GM19455 (cell line): ENCODE results near the gene COL27A1.

Source experiments
- ATAC-seq: cut with Tn5 transposase; IDR thresholded peaks from one replicate; pipeline ENCODE4 v1.9.1; 2021; ENCODE audit not compliant: unreplicated experiment

COL27A1 gene

DNA sequence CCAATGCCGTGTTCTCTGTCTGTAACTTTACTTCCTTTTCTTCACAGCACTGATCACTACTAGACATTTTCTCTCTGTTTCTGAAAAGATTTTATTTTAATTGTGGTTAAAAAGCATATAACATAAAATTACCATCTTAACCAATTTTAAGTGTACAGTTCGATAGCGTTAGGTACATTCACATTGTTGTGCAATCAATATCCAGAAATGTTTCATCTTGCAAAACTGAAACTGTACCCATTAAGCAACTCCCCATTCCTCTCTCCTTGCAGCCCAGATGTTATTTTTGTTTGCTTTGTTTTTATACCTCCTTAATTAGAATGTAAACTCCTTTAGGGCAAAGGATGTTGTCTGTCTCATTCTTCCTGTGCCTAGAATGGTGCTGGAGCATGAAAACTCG, 47.5 kb downstream of the COL27A1 start:
- ATAC-seq: no peak

- no peak for ATAC-seq
These were observed 48.2 kb downstream of the COL27A1 start for GRCh38 chr9:114203410-114204140.

DNA sequence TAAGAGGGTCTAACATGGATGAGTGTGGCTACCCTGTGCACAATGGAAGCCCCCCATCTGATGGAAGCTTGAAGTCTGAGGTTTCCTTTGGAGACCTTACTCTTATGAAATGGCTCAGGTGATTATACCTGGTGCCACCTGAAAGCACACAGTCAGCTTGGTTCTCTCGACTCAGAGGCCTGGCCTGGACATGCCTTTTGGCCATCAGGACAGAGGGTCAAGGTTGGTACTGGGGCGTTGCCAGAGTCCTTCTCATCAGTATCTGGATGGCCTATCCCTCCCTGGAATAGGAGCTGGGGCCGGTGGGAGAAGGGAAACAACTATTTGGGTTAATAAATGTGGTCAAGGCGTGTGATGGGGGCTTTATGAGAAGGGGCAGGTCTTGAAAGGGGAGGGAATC, 48.9 kb downstream of the COL27A1 start:
- ATAC-seq: no peak

GRCh38 chr9:114205171-114206015, 50.1 kb downstream of the COL27A1 start:
- ATAC-seq: no peak

DNA sequence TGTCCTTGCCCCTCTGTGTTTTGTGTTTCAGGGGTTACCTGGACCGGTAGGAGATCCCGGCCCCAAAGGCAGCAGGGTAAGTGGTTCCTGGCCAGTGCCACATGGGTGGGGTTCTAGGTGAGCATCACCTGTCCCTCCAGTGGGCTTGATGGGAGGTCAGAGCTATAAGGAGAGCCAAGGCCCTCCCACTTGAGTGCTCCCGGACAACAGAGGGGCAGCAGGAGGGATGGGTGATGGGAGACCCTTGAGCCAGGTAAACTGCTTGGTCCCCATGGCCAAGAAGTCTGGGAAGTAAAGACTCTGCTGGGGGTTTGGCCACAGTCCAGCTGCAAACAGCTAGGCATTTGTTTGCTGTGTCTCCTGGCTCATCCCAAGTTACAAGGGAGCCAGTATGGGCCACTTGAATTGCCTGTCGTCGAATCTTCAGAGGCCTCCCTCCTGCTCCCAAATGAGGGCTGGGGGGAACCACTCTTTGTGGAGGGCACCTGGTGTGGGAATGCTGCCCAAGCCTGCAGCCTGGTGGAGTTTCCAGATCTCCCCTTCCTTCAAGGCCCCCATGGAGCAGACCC, 51.0 kb downstream of the COL27A1 start:
- ATAC-seq: no peak

DNA sequence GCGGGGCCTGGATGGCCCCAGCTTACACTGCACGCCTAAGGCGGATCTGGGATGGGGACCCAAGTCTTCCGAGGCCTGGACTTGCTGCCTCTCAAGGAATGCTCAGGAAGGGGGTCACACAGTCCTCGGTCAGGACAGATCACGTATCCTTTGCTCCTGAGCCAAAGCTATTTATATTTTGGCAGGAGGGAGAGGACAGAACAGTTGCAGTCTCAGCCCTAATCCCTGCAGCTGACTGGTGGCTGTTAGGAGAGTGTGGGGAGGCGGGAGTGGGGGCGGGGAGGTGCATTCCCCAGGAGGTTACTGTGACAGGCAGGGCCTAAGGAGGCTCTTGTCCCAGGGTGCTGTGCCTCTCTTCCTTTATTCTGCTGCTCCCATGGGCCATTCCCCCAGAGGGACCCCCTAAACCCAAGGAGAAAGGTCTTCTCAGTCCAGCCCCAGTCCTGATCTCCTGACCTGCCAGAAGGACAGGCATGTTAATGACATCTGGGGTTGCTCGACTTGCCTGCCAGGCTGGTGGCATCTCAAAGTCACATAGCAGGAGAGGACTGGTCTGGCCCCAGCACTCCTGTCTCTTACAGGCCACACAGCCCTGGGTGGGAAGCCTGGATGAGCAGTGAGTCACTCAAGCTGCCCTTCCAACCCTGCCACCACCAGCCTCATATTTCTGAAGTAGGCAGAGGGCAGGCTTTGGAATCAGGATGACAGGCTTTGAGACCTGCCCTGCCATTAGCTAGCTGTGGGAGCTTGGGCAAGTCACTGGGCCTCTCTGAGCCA, 51.9 kb downstream of the COL27A1 start:
- ATAC-seq: no peak

- no peak for ATAC-seq
These were observed 52.5 kb downstream of the COL27A1 start for GRCh38 chr9:114207845-114208244.

- ATAC-seq: no peak
These were observed 53.8 kb downstream of the COL27A1 start for GRCh38 chr9:114209151-114209550.

- ATAC-seq: no peak
These were observed 54.8 kb downstream of the COL27A1 start for GRCh38 chr9:114210136-114210535.

DNA sequence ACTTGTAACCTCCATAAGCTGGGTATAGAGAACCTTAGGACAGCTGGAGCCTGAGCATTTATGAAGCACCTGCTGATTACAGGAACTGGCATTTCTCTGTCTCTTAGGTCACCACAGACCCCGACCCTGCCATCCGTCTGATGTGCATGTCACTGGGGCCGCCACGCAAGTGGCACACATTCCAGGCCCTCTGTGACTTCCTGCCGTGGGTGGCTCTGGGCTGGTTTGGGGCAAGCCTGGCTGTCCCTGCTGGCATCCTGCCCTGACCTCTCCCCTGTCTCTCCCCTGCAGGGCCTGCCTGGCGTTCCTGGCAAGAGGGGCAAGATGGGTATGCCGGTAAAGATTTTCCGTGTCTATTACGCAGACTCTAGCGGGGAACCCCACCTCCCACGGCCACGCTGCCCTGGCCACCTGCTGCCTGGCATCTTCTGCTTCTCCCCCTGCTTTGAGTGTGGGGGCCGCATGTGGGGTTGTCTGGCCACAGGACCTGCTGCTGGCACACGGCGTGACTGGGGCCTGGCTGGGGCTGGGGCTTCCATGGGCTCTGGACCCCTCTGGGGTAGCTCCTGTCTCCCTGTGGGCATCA, 55.4 kb downstream of the COL27A1 start:
- ATAC-seq: no peak

DNA sequence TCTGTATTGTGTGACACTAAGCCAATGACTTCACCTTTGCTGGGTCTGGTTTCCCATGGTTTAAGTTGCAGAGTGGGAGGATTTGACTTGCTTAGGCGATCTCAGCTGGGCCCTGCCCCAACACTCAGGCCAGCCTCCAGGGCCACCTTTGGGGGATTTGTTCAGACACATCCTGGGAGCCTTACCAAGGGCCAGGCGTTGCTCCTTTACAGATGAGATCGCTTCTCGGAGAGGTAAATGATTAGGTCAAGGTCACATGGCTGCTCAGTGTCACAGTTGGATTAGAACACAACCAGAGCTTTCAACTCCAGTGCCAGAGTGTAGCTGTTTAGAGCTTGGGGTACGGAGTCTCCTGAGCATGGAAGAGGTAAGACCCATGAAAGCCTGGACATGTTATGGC, 57.5 kb downstream of the COL27A1 start:
- ATAC-seq: no peak

DNA sequence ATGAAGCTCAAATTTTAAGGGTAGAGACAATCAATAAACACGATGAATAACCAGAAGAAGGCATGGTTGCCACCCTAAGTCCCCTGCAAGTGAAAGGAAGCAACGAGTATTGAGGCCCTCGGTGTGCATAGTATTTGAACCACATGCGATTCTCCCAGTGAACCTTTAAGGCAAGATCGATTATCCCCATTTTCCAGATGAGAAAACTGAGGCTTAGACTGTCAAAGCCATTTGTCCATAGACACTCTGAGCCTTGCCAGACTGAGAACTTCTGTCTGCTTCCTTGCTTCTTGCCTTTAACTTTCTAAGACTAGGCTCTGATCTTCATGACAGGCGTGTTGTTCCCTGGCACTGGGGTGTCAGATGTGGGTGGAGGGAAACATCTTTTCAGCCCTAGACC, 58.2 kb downstream of the COL27A1 start:
- no peak for ATAC-seq

DNA sequence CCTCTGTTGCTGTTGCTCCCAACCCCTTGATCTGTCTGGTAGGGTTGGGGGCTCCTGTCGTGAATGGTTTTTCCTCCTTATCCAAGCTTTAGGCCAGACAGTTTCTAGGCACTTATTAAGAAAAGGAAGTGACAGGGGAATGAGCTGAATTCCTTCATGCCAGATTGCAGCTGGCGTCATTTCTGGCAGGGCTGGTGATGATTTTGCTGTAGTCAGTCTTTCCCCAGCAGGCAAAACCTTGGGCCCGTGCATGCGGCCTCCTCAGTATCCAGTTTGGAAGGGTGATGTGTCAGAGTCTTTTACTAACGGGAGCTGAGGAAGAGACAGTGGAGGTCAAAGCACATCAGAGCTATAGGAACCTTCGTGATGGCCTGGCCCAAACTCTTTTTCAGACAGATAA, 58.8 kb downstream of the COL27A1 start:
- ATAC-seq: no peak

DNA sequence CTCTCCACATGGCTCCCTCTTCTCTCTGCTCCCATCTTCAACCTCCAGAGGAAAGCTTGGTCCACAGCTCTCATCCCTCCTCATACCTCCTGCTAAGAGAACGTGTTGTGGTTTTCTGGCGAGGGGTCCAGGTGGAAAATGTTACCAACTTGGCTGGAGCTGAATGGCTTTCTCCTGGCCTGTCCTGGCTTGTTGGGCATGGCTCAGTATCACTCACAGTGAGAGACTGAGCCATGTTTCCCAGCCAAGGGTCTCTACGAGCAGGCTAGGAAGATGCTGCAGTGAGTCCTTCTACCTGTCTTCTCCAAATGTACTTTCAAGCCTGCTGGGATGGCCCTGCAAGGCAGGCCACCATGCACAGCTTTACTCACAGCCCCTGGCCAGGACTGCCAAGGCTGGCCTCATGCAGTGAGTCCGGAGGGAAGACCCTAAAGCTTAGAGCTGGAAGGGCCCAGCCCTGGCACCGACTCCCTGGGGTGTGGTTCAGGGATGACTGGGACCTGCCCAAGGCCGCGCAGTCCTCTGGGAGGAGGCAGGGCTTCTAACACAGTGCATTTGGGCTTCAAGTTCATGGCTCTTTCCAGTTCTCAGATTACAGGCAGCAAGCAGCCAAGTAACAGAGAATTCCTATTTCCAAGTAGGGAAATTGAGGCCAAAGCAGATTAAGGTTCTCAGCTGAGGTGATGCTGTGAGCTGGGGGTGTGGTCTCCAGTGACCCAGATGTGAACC, 59.5 kb downstream of the COL27A1 start:
- no peak for ATAC-seq

DNA sequence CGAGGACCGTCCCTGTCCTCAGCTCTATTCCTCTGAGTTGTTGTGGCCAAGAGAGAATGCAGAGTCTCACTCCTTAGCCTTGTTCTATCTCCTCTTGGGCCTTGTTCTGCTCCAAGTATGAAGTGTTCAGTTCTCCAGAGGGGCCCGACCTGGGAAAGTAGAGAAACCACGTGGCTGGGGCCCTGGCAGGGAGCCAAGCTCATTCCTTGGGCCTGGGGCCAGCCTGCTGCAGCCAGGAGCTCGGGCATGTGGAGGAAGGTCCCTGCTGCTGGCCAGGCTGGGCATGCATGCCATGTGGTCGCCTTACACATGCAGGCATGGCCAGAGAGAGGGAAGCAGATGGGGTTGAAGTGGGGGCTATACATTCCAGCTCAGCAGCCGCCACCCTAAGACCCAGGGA, 60.7 kb downstream of the COL27A1 start:
- ATAC-seq: no peak

DNA sequence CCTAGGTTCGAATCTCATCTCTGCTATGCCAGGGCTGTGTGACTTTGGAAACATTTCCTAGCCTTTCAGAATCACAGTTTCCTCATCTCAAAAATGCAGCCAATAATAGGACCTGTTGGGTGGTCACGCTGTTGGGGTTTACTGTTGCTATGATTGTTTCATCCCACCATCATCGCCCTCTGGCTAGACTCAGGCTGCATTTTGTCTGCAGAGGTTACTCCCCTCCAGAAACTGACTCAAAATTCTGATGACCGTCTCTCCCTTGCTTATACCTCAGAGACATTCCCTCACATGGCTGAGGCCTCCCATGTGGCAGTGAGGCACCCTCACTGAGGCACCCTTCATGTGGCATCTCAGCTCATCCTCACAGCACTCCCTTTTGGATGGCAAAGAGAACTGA, 61.6 kb downstream of the COL27A1 start:
- ATAC-seq: no peak

DNA sequence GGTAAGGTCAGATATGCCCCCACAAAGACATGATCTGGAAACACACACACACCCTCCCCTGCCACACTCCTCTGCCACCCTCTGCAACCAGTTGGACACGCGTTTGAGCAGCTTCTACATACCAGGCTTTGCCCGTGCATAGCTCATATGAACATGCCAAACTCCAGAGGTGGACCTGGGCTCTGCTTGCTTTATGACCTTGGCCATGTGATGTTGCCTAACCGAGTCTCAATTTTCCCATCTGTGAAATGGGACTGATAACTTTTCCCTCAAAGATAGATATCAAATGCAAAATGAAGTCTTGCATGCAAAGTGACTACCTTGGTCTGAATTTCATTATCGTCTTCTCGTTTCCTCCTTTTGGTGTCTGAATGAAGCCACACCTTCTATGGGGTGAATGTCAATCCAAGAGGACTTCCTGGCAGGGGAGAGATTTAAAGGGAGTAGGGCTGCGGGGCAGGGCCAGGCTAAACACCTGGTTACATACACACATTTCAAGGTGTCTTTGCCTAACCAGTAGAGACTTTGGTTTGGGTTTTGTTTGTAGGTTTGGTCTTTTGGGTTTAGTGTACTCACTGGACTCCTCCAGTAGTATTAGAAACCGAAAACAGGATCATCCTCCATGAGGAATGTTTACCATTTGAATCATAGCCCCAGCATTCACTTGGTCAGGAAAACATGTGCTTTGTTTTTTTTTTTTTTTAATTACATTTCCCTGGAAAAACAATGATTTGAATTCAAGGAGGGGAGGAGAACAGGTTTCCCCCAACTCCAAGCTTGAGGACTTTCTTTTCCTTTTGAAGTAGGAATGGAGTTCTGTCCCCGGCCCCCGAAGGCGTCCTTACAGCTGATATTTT, 63.2 kb downstream of the COL27A1 start:
- ATAC-seq: no peak

- no peak for ATAC-seq
These were observed 64.8 kb downstream of the COL27A1 start for GRCh38 chr9:114220061-114220541.
